HepG2 (cell line): ENCODE data around the gene P3H3. TPM values are rescaled to one million over a fixed set of nuclear protein-coding genes. Genes with fewer than 3 reads are reported as not detected.

ENCODE experiments used
- AHDC1 ChIP-seq: sonication (generic); formaldehyde crosslinking; IDR thresholded peaks from 2 replicates; pipeline ENCODE4 v1.5.1; 2020; ENCODE audit warnings: mild to moderate bottlenecking, missing genetic modification reagents, borderline replicate concordance
- EED ChIP-seq: sonication (generic); formaldehyde crosslinking; IDR thresholded peaks from 2 replicates; pipeline ENCODE4 v1.5.0; 2020; ENCODE audit warnings: mild to moderate bottlenecking, missing genetic modification reagents
- HDAC1 ChIP-seq: sonication (generic); formaldehyde crosslinking; IDR thresholded peaks from 2 replicates; pipeline ENCODE4 v1.5.1; 2020; ENCODE audit warnings: mild to moderate bottlenecking, missing genetic modification reagents
- HOXD1 ChIP-seq: sonication (generic); formaldehyde crosslinking; IDR thresholded peaks from 2 replicates; pipeline ENCODE4 v1.5.0; 2020; ENCODE audit warnings: missing genetic modification reagents
- KLF9 ChIP-seq: IDR thresholded peaks from 2 replicates; pipeline ENCODE4 v1.6.1; 2016; ENCODE audit warnings: low read depth
- MAFK ChIP-seq, 2 experiments: IDR thresholded peaks in 1 of 2; conservative IDR thresholded peaks in 1 of 2; 2 replicates each; pipeline ENCODE4 v1.6.1; 2011; ENCODE audit warnings: improper control_type of control experiment in 2 of 2, low read length in 2 of 2
- PITX1 ChIP-seq: sonication (generic); formaldehyde crosslinking; IDR thresholded peaks from 2 replicates; pipeline ENCODE4 v1.5.1; 2020; ENCODE audit warnings: mild to moderate bottlenecking, missing genetic modification reagents
- SOX5 ChIP-seq: IDR thresholded peaks from 2 replicates; pipeline ENCODE4 v1.6.1; 2016; ENCODE audit warnings: borderline replicate concordance
- ZNF414 ChIP-seq: sonication (generic); formaldehyde crosslinking; IDR thresholded peaks from 2 replicates; pipeline ENCODE4 v1.5.0; 2020; ENCODE audit warnings: missing genetic modification reagents
- ZNF547 ChIP-seq: sonication (generic); formaldehyde crosslinking; IDR thresholded peaks from 2 replicates; pipeline ENCODE4 v1.5.1; 2020; ENCODE audit warnings: mild to moderate bottlenecking, missing genetic modification reagents
- ZNF597 ChIP-seq: sonication (generic); formaldehyde crosslinking; IDR thresholded peaks from 2 replicates; pipeline ENCODE4 v1.5.0; 2020; ENCODE audit warnings: missing genetic modification reagents
- ZNF660 ChIP-seq: sonication (generic); formaldehyde crosslinking; IDR thresholded peaks from 2 replicates; pipeline ENCODE4 v1.5.1; 2020; ENCODE audit warnings: mild to moderate bottlenecking, low read depth, missing genetic modification reagents, borderline replicate concordance
- polyA plus RNA-seq, 8 experiments: library from polyadenylated mRNA; depleted of rRNA in 3 of 8; stranded (reverse) in 7 of 8; unstranded in 1 of 8; fragments of >200 nt; fragmentation: Illumina TruSeq in 4 of 8; extraction: Trizol in 4 of 8; gene quantifications; 2 replicates each; pipeline versions ENCODE4 v1.2.1 to v1.2.3, GENCODE V29; 2011 to 2016; ENCODE audit warnings: low read depth in 4 of 8, missing spikeins in 1 of 8, mixed read lengths in 1 of 8; ENCODE audit not compliant: insufficient read depth in 1 of 8
- total RNA-seq, 5 experiments: library from RNA; depleted of rRNA; stranded (reverse); fragments of >200 nt; fragmentation: Illumina TruSeq; extraction: Trizol; gene quantifications; 2 replicates each; pipeline ENCODE4 v1.2.3, GENCODE V29; 2016; ENCODE audit warnings: low read depth in 1 of 5
- TF ChIP-seq, protein P1 (sequence below): IDR thresholded peaks from 2 replicates; pipeline ENCODE4 v1.6.1; 2012; ENCODE audit warnings: low read length, improper control_type of control experiment
- TF ChIP-seq, protein P2 (sequence below): sonication (generic); formaldehyde crosslinking; IDR thresholded peaks from 2 replicates; pipeline ENCODE4 v1.5.0; 2020; ENCODE audit warnings: mild to moderate bottlenecking, missing genetic modification reagents, borderline replicate concordance

Gene P3H3
- total and polyA plus RNA-seq, 2 of the 13 experiments (the other 11 are each of a cell fraction or from before 2014, with no cell fraction given): 20.1 to 20.5 TPM

GRCh38 chr12:6851921-6852650 lies 23.9 kb downstream of the P3H3 start, which contains the start of gene USP5 (continued):
- TF ChIP-seq AHDC1 (CRISPR knock-in tag) (no peak), ZNF660 (CRISPR knock-in tag) (no peak), HDAC1 (CRISPR knock-in tag) (peak; percentile 72), SOX5 (no peak; the same call in 1 of the 2 replicates), HOXD1 (CRISPR knock-in tag) (no peak), ZNF597 (CRISPR knock-in tag) (peak; percentile 98), PITX1 (CRISPR knock-in tag) (peak; percentile 66), MAFK (conservative IDR thresholded peaks at IDR 0.05 in 1 of 2, IDR thresholded peaks at IDR 0.05 in 1 of 2; ENCODE audit: low read length in 2 of 2) (no peak), ZNF414 (CRISPR knock-in tag) (peak; percentile 32; the same call in 1 of the 2 replicates), ZNF547 (no peak), EED (CRISPR knock-in tag) (peak; percentile 81; the same call in 1 of the 2 replicates), KLF9 (CRISPR knock-in tag) (no peak)
- TF ChIP-seq, protein P1, sequence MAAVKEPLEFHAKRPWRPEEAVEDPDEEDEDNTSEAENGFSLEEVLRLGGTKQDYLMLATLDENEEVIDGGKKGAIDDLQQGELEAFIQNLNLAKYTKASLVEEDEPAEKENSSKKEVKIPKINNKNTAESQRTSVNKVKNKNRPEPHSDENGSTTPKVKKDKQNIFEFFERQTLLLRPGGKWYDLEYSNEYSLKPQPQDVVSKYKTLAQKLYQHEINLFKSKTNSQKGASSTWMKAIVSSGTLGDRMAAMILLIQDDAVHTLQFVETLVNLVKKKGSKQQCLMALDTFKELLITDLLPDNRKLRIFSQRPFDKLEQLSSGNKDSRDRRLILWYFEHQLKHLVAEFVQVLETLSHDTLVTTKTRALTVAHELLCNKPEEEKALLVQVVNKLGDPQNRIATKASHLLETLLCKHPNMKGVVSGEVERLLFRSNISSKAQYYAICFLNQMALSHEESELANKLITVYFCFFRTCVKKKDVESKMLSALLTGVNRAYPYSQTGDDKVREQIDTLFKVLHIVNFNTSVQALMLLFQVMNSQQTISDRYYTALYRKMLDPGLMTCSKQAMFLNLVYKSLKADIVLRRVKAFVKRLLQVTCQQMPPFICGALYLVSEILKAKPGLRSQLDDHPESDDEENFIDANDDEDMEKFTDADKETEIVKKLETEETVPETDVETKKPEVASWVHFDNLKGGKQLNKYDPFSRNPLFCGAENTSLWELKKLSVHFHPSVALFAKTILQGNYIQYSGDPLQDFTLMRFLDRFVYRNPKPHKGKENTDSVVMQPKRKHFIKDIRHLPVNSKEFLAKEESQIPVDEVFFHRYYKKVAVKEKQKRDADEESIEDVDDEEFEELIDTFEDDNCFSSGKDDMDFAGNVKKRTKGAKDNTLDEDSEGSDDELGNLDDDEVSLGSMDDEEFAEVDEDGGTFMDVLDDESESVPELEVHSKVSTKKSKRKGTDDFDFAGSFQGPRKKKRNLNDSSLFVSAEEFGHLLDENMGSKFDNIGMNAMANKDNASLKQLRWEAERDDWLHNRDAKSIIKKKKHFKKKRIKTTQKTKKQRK: no peak
- TF ChIP-seq, protein P2, sequence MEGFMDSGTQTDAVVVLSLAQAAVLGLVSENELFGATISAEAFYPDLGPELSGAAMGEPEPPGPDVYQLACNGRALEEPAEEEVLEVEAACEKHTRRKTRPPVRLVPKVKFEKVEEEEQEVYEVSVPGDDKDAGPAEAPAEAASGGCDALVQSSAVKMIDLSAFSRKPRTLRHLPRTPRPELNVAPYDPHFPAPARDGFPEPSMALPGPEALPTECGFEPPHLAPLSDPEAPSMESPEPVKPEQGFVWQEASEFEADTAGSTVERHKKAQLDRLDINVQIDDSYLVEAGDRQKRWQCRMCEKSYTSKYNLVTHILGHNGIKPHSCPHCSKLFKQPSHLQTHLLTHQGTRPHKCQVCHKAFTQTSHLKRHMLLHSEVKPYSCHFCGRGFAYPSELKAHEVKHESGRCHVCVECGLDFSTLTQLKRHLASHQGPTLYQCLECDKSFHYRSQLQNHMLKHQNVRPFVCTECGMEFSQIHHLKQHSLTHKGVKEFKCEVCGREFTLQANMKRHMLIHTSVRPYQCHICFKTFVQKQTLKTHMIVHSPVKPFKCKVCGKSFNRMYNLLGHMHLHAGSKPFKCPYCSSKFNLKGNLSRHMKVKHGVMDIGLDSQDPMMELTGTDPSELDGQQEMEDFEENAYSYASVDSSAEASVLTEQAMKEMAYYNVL: peak; percentile 75; the same call in 1 of the 2 replicates
